ENCODE measurements around the gene CELF2. TPM values are rescaled to one million over a fixed set of nuclear protein-coding genes. Genes with fewer than 3 reads are reported as not detected.

The CELF2 gene
- total and polyA plus RNA-seq, 9 of the 15 experiments (the other 6 are each of a cell fraction or from before 2014, with no cell fraction given), result 4.0 to 20.3 (median 11.1) TPM

GRCh38 chr10:11114269-11114668 lies 96.6 kb downstream of the CELF2 start:
- in situ Hi-C loops (cut with MboI) (no loop called here), intact Hi-C loops (cut with micrococcal nuclease) (no loop called here)
- POLR2A ChIA-PET, result no interaction called here

More at GRCh38 chr10:11114269-11114668, 96.6 kb downstream of the CELF2 start:
- no peak for TF ChIP-seq PREB (CRISPR knock-in tag; IDR thresholded peaks at IDR 0.05)
- no peak for TF ChIP-seq PURB (CRISPR knock-in tag; IDR thresholded peaks at IDR 0.05; ENCODE audit: low read depth)
- no peak for TF ChIP-seq ZBTB33 (CRISPR knock-in tag; IDR thresholded peaks at IDR 0.05)
- no peak for TF ChIP-seq NCOA6 (IDR thresholded peaks at IDR 0.05)
- no peak for TF ChIP-seq ZC3H8 (IDR thresholded peaks at IDR 0.05)
- no peak for TF ChIP-seq ZBTB34 (CRISPR knock-in tag; IDR thresholded peaks at IDR 0.05)
- TF ChIP-seq TARDBP (IDR thresholded peaks at IDR 0.05), result no peak
- TF ChIP-seq MLLT1 (IDR thresholded peaks at IDR 0.05), result no peak
- no peak for TF ChIP-seq GATAD2A (IDR thresholded peaks at IDR 0.05)
- TF ChIP-seq CBFA2T2 (conservative IDR thresholded peaks at IDR 0.05), result no peak
- TF ChIP-seq PHTF2 (CRISPR knock-in tag; IDR thresholded peaks at IDR 0.05), result no peak
- TF ChIP-seq FOXO4 (CRISPR knock-in tag; IDR thresholded peaks at IDR 0.05), result no peak
- Histone ChIP-seq H3K4me2 (ENCODE audit: insufficient read depth, low read length) (no peak overlapping the region), H3K79me2 (ENCODE audit: control insufficient read depth, insufficient read depth, low read length) (no peaks in the 10 kb centered on the region), H3K9me3 (replicated peaks; ENCODE audit: control insufficient read depth, insufficient read depth, low read depth, low read length) (no peaks in the 10 kb centered on the region), H3K9me1 (ENCODE audit: control insufficient read depth, insufficient read depth, low read length) (no peaks in the 10 kb centered on the region), H3K27ac (ENCODE audit: extremely low read depth, low read depth, low read length) (no peak overlapping the region), H3K4me1 (replicated peaks in 1 of 2; ENCODE audit: control insufficient read depth in 2 of 2, insufficient read depth in 2 of 2, low read length in 2 of 2) (no peaks in the 10 kb centered on the region; a peak in 1 of 5 replicates), H3K9ac (ENCODE audit: insufficient read depth in 1 of 2, low read depth in 2 of 2, low read length in 2 of 2) (no peak overlapping the region), H3K4me3 (no peak overlapping the region), H3K27me3 (ENCODE audit: control insufficient read depth in 2 of 2, insufficient read depth in 2 of 2, low read length in 2 of 2) (peaks cover 0 to 4% of the 10 kb centered on the region in 2 experiments; a peak in 2 of 5 replicates), H3K36me3 (ENCODE audit: control insufficient read depth, insufficient read depth, low read length) (no peaks in the 10 kb centered on the region), H4K20me1 (replicated peaks; ENCODE audit: control insufficient read depth, insufficient read depth, low read length) (no peaks in the 10 kb centered on the region), H2AFZ (ENCODE audit: low read depth, low read length) (no peak overlapping the region)
- 67% methylated on average over 2 of the region's 2 CpGs for WGBS (ENCODE audit: insufficient coverage, low coverage, missing lambda C conversion rate)
- CTCF ChIA-PET (ENCODE audit: low intra/inter-chr PET ratio), result no interaction called here
- DNase-seq (ENCODE audit: extremely low read depth in 1 of 4, low spot score in 3 of 4) (no peak), FAIRE-seq (no peak), ATAC-seq (no peak)
- no TSS peak for BruUV-seq (replicated peaks)

All from K562 (cell line).